Effector memory CD8-positive, alpha-beta T cell (primary cell): Measurements from ENCODE around the gene INTS2.
A peak's percentile ranks its signal among the peaks of the same experiment; 100 is the strongest.
"Not testable (repeated sequence)": the region's sequence is repeated elsewhere in the genome, so short reads cannot be mapped to it uniquely, and the experiment has no call there.

Experiments used
- ATAC-seq: fragments of 150-1000 bp; cut with Tn5 transposase; replicated peaks from 2 replicates; pipeline ENCODE4 v1.10.0; 2021; ENCODE audit warnings: mild to moderate bottlenecking, moderate library complexity
- DNase-seq, 3 experiments: peaks; one replicate each; pipeline ENCODE4 v3.0.0; 2021
- H3K27ac Mint-ChIP-seq, 2 donors: one replicate each; pipeline ENCODE4 v1.8.0; 2022; ENCODE audit warnings: mild to moderate bottlenecking in 2 of 2, mixed read lengths in 2 of 2, moderate library complexity in 2 of 2
- H3K27me3 Mint-ChIP-seq, 2 donors: one replicate each; pipeline ENCODE4 v1.8.0; 2022; ENCODE audit warnings: mixed read lengths in 2 of 2
- H3K36me3 Mint-ChIP-seq: one replicate; pipeline ENCODE4 v1.8.0; 2022; ENCODE audit warnings: mild to moderate bottlenecking, moderate library complexity, mixed read lengths; ENCODE audit not compliant: insufficient read depth
- H3K4me1 Mint-ChIP-seq, 2 donors: one replicate each; pipeline ENCODE4 v1.8.0; 2022; ENCODE audit warnings: low read depth in 2 of 2, mixed read lengths in 2 of 2
- H3K4me3 Mint-ChIP-seq, 2 donors: one replicate each; pipeline ENCODE4 v1.8.0; 2022; ENCODE audit warnings: mild to moderate bottlenecking in 2 of 2, mixed read lengths in 2 of 2, moderate library complexity in 2 of 2
- H3K9me3 Mint-ChIP-seq, 2 donors: one replicate each; pipeline ENCODE4 v1.8.0; 2022; ENCODE audit warnings: mixed read lengths in 2 of 2

Gene INTS2

GRCh38 chr17:61928101-61928436 is 287 bp upstream of the INTS2 start:
- H3K27ac Mint-ChIP-seq: peak overlapping the region; percentile 96 to 97
- H3K9me3 Mint-ChIP-seq: peaks cover 0 to 2% of the 10 kb centered on the region in 2 donors
- peaks cover 41% of the 10 kb centered on the region for H3K36me3 Mint-ChIP-seq
- H3K4me3 Mint-ChIP-seq: peak overlapping the region; percentile 88 to 89
- H3K4me1 Mint-ChIP-seq: peaks cover 16 to 18% of the 10 kb centered on the region in 2 donors
- H3K27me3 Mint-ChIP-seq: no peaks in the 10 kb centered on the region
- DNase-seq (no peak), ATAC-seq (no peak)

- ATAC-seq (no peak), DNase-seq (no peak)
- Mint-ChIP-seq H3K4me1 (peaks cover 16 to 18% of the 10 kb centered on the region in 2 donors), H3K27me3 (no peaks in the 10 kb centered on the region), H3K4me3 (peak overlapping the region; percentile 88 to 89), H3K36me3 (peaks cover 54% of the 10 kb centered on the region), H3K9me3 (peaks cover 0 to 2% of the 10 kb centered on the region in 2 donors), H3K27ac (peak overlapping the region; percentile 96 to 97)
These were observed 965 bp downstream of the INTS2 start for GRCh38 chr17:61926826-61927207.

DNA sequence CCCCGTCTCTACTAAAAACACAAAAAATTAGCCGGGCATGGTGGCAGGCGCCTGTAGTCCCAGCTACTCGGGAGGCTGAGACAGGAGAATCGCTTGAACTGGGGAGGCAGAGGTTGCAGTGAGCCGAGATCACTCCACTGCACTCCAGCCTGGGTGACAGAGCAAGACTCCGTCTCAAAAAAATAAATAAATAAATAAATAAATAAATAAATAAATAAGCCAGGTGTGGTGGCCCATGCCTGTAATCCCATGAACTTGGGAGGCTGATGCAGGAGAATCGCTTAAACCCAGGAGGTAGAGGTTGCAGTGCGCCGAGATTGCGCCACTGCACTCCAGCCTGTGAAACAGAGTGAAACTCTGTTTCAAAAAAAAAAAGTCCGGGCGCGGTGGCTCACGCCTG is 12.6 kb downstream of the INTS2 start:
- not testable (repeated sequence) for H3K4me3 Mint-ChIP-seq, H3K27me3 Mint-ChIP-seq, H3K27ac Mint-ChIP-seq, H3K9me3 Mint-ChIP-seq, ATAC-seq, DNase-seq, H3K4me1 Mint-ChIP-seq
- peaks cover 60% of the 10 kb centered on the region for H3K36me3 Mint-ChIP-seq

DNA sequence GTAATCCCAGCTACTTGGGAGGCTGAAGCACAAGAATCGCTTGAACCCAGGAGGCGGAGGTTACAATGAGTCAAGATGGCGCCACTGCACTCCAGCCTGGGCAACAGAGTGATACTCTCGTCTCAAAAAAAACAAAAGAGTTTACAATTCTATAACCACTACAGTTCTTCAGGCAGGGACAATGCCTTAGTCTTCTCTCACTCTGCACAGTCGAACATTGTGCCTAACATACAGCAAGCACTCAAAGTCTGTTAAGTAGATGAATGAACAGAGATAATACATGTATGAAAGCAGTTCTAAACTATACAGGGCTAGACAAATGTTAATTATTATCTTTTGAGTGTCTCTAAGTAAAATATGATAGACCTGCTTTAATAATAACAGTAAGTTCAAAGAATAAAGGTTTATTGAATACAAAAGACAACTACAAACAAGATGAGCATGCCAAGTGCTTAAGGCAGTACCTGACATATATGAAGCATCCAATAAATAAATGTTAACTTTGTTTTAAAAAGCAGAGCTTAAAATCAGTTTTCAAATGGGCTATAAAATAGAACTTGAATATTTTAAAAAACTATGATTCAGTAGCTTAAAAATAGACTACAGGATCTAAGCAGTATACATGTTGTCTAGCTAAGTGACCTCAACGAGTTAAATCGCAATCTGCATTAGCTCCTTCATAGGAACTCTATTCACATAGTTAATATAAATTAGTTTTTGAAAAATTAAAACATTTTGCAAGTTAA is 19.3 kb downstream of the INTS2 start:
- no peak for DNase-seq
- no peak for ATAC-seq
- Mint-ChIP-seq H3K27me3 (no peaks in the 10 kb centered on the region), H3K4me3 (no peak overlapping the region), H3K4me1 (peaks cover 0 to 5% of the 10 kb centered on the region in 2 donors), H3K9me3 (no peaks in the 10 kb centered on the region), H3K27ac (no peak overlapping the region), H3K36me3 (peaks cover 52% of the 10 kb centered on the region)

DNA sequence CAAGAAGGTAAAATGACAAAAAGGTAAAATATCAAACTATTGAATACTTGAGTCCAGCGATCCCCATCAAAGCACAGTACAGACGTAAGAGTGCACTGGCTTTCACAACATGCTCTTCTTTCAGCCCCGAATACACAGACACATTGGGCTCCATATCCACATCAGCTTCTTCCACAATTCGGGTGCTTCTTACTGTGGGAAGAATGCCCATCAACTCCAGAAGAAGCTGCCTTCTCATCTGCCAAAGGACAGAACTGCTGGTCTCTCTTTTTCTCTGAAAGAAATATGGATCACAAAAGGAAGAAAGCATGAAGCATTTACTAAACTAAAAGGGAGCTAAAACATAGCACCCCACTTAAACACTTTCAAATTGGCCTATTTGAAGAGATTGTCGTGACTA is 20.4 kb downstream of the INTS2 start:
- Mint-ChIP-seq H3K36me3 (peaks cover 42% of the 10 kb centered on the region), H3K27me3 (no peaks in the 10 kb centered on the region), H3K9me3 (no peaks in the 10 kb centered on the region), H3K27ac (peak overlapping the region in 1 of 2 donors; percentile 62), H3K4me1 (peaks cover 0 to 10% of the 10 kb centered on the region in 2 donors), H3K4me3 (no peak overlapping the region)
- DNase-seq (no peak), ATAC-seq (no peak)

GRCh38 chr17:61904094-61904710 is 23.6 kb downstream of the INTS2 start:
- DNase-seq (peak; percentile 21 to 28 (median 27)), ATAC-seq (peak; percentile 99)
- H3K4me3 Mint-ChIP-seq: peak overlapping the region; percentile 61 to 77
- no peaks in the 10 kb centered on the region for H3K27me3 Mint-ChIP-seq
- no peaks in the 10 kb centered on the region for H3K9me3 Mint-ChIP-seq
- H3K27ac Mint-ChIP-seq: peak overlapping the region; percentile 80 to 98
- H3K4me1 Mint-ChIP-seq: peaks cover 0 to 10% of the 10 kb centered on the region in 2 donors
- H3K36me3 Mint-ChIP-seq: peaks cover 28% of the 10 kb centered on the region

DNA sequence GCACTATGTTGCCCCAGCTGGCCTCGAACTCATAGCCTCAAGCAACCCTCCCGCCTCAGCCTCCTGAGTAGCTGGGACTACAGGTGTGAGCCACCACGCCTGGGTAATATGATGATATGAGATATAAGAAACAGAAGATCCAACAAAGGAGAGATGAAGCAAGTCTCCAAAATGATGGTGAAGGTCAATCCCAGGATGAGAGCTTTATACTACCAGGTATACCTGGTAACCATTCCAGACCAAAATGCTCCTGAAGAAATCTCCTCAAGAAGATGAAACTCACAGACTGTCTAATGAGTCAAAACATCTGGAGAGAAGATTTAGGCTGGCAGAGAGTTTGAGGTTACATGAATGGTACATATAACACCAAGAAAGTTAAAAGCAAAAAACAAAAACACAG is 24.5 kb downstream of the INTS2 start:
- H3K4me1 Mint-ChIP-seq: peaks cover 0 to 10% of the 10 kb centered on the region in 2 donors
- DNase-seq (no peak), ATAC-seq (no peak)
- peak overlapping the region; percentile 61 to 77 for H3K4me3 Mint-ChIP-seq
- no peaks in the 10 kb centered on the region for H3K9me3 Mint-ChIP-seq
- H3K27me3 Mint-ChIP-seq: no peaks in the 10 kb centered on the region
- peak overlapping the region; percentile 80 to 98 for H3K27ac Mint-ChIP-seq
- peaks cover 29% of the 10 kb centered on the region for H3K36me3 Mint-ChIP-seq

- H3K4me3 Mint-ChIP-seq: no peak overlapping the region
- H3K4me1 Mint-ChIP-seq: no peaks in the 10 kb centered on the region
- ATAC-seq (no peak), DNase-seq (no peak)
- H3K27me3 Mint-ChIP-seq: no peaks in the 10 kb centered on the region
- peaks cover 42% of the 10 kb centered on the region for H3K36me3 Mint-ChIP-seq
- no peaks in the 10 kb centered on the region for H3K9me3 Mint-ChIP-seq
- no peak overlapping the region for H3K27ac Mint-ChIP-seq
These were observed 30.1 kb downstream of the INTS2 start for GRCh38 chr17:61897548-61898180.

DNA sequence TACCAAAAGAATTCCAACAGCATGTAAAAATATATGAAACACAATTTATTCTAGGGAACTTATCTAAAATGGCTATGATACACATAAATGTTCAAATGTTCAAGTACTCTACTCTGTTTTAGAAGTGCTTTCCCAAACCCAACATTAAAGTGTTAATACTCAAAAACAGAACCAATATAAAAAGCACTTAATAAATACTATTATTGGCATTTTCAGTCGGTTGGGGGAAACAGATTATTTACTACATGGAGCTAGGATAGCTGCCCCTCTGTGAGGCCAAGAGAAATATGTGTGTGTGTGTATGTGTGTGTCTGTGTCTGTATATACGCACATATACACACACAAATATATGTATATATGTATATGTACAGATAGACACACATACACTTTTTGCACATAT is 32.4 kb downstream of the INTS2 start:
- DNase-seq: no peak
- no peaks in the 10 kb centered on the region for H3K4me1 Mint-ChIP-seq
- peaks cover 56% of the 10 kb centered on the region for H3K36me3 Mint-ChIP-seq
- H3K4me3 Mint-ChIP-seq: no peak overlapping the region
- H3K27ac Mint-ChIP-seq: peak overlapping the region in 1 of 2 donors; percentile 65
- ATAC-seq: no peak
- H3K9me3 Mint-ChIP-seq: no peaks in the 10 kb centered on the region
- H3K27me3 Mint-ChIP-seq: no peaks in the 10 kb centered on the region

- H3K4me3 Mint-ChIP-seq, H3K27me3 Mint-ChIP-seq, H3K9me3 Mint-ChIP-seq, DNase-seq, H3K4me1 Mint-ChIP-seq, ATAC-seq: not testable (repeated sequence)
- Mint-ChIP-seq H3K36me3 (peaks cover 61% of the 10 kb centered on the region), H3K27ac (peak overlapping the region in 1 of 2 donors; percentile 10)
These were observed 33.5 kb downstream of the INTS2 start for GRCh38 chr17:61894310-61894709.

DNA sequence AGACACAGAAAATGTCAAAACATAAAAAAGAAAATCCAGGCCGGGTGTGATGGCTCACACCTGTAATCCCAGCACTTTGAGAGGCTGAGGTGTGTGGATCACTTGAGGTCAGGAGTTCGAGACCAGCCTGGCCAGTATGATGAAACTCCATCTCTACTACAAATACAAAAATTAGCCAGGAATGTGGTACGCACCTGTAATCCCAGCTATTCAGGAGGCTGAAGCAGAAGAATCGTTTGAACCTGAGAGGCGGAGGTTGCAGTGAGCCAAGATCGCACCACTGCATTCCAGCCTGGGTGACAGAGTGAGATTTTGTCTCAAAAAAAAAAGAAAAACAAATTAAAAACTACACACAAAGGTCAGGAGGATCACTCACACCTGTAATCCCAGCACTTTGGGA is 40.0 kb downstream of the INTS2 start:
- not testable (repeated sequence) for H3K9me3 Mint-ChIP-seq, H3K27ac Mint-ChIP-seq, H3K27me3 Mint-ChIP-seq, DNase-seq, H3K4me1 Mint-ChIP-seq, H3K4me3 Mint-ChIP-seq, ATAC-seq
- peaks cover 68% of the 10 kb centered on the region for H3K36me3 Mint-ChIP-seq

DNA sequence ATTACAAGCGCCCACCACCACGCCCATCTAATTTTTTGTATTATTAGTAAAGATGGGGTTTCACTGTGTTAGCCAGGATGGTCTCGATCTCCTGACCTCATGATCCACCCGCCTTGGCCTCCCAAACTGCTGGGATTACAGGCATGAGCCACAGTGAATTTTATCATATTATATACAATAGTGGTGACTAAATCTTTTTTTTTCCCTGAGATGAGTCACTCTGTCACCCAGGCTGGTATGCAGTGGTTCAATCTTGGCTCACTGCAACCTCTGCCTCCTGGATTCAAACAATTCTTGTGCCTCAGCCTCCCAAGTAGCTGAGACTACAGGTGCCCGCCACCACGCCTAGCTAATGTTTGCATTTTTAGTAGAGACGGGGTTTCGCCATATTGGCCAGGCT is 41.9 kb downstream of the INTS2 start:
- not testable (repeated sequence) for H3K4me3 Mint-ChIP-seq, H3K4me1 Mint-ChIP-seq, H3K27me3 Mint-ChIP-seq, H3K9me3 Mint-ChIP-seq, ATAC-seq, H3K27ac Mint-ChIP-seq, DNase-seq
- peaks cover 58% of the 10 kb centered on the region for H3K36me3 Mint-ChIP-seq

DNA sequence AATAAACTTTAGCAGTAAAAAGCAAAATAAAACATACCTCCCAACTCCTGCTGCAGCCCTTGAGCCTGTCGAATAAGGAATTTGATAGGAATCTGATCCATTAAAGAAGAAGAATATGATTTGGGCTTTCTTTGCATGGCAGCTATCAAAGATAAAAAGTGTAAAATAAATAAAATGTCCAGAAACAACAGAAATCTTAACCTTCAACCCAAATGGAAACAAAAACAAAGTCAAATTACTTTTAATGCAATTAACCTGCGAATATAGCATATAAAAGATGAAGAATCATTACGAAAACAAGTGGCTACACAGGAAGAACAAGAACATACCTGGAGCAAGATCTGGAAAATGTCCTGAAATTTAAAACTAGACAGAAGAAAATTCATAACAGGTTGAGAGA is 42.9 kb downstream of the INTS2 start:
- Mint-ChIP-seq H3K27me3 (no peaks in the 10 kb centered on the region), H3K9me3 (no peaks in the 10 kb centered on the region), H3K4me3 (no peak overlapping the region), H3K36me3 (peaks cover 51% of the 10 kb centered on the region), H3K27ac (peak overlapping the region in 1 of 2 donors; percentile 44), H3K4me1 (no peaks in the 10 kb centered on the region)
- ATAC-seq (no peak), DNase-seq (no peak)

DNA sequence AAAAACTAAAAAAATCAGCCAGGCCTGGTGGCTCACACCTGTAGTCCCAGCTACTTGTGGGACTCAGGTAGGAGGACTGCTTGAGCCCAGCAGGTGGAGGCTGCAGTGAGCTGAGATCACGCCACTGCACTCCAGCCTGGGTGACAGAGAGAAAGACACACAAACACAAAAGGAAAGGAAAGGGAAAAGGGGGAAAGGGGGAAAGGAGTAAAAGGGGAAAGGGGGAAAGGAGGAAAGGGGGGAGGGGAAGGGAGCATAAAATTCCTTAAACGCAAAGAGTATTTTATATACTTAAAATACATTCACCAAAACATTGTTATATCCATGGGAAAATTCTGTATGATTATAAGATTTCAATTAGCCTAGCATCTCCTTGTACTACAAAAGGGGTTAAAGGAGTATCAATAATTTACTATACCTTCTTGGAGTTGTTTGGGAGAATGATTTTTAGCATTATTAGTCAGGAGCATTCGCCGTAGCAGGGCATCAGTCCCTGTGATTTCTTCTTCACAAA is 47.1 kb downstream of the INTS2 start:
- H3K27ac Mint-ChIP-seq: peak overlapping the region in 1 of 2 donors; percentile 67
- ATAC-seq: no peak
- no peaks in the 10 kb centered on the region for H3K27me3 Mint-ChIP-seq
- peaks cover 55% of the 10 kb centered on the region for H3K36me3 Mint-ChIP-seq
- DNase-seq: no peak
- no peaks in the 10 kb centered on the region for H3K4me1 Mint-ChIP-seq
- no peaks in the 10 kb centered on the region for H3K9me3 Mint-ChIP-seq
- no peak overlapping the region for H3K4me3 Mint-ChIP-seq
